IMR-90 (cell line): ENCODE results near the gene ALAD. TPM values are rescaled to one million over a fixed set of nuclear protein-coding genes. Genes with fewer than 3 reads are reported as not detected.
A peak's percentile ranks its signal among the peaks of the same experiment; 100 is the strongest.
"Not testable (repeated sequence)": the region's sequence is repeated elsewhere in the genome, so short reads cannot be mapped to it uniquely, and the experiment has no call there.

Source experiments
- ATAC-seq: fragments of 200-7000 bp; cut with Tn5 transposase; 2 replicates; pipeline ENCODE4 v1.9.1; 2020; ENCODE audit warnings: low read depth, mild to moderate bottlenecking, moderate library complexity
- BruUV-seq: library from RNA; stranded (reverse); fragments of 400-500 nt; replicated peaks from 2 replicates; lab custom pipeline; 2021; lab: Mats Ljungman, UMichigan
- CTCF ChIA-PET: fragments of 300-600 bp; formaldehyde crosslinking; extraction: SDS; loops from one replicate; lab custom pipeline; 2021; ENCODE audit warnings: antibody characterized with exemption; lab: Yijun Ruan, JAX
- POLR2A ChIA-PET: fragments of 300-600 bp; sonication (Branson Sonifier 250); formaldehyde crosslinking; loops from one replicate; lab custom pipeline; 2022; ENCODE audit warnings: antibody characterized with exemption; ENCODE audit not compliant: unreplicated experiment; lab: Charles Lee
- DNase-seq: peaks from one replicate; pipeline ENCODE4 v3.0.0; 2013
- H2AFZ ChIP-seq: replicated peaks from 2 replicates; pipeline ENCODE3; 2013; ENCODE audit warnings: low read length, mild to moderate bottlenecking; ENCODE audit not compliant: poor library complexity
- H2AK5ac ChIP-seq: 2 replicates; pipeline ENCODE4 v1.6.1; 2013; ENCODE audit warnings: low read depth, low read length, inconsistent platforms
- H2AK9ac ChIP-seq: replicated peaks from 2 replicates; pipeline ENCODE3; 2013; ENCODE audit warnings: mild to moderate bottlenecking, low read depth, low read length, moderate library complexity; ENCODE audit not compliant: poor library complexity
- H2BK120ac ChIP-seq: 2 replicates; pipeline ENCODE4 v1.6.1; 2013; ENCODE audit warnings: low read depth, low read length, inconsistent platforms
- H2BK15ac ChIP-seq: 3 replicates; pipeline ENCODE4 v1.6.1; 2013; ENCODE audit warnings: low read depth, low read length, inconsistent platforms
- H2BK20ac ChIP-seq: 2 replicates; pipeline ENCODE4 v1.6.1; 2013; ENCODE audit warnings: low read depth, mild to moderate bottlenecking, inconsistent platforms, low read length, moderate library complexity
- H2BK5ac ChIP-seq: 2 replicates; pipeline ENCODE4 v1.6.1; 2013; ENCODE audit warnings: mild to moderate bottlenecking, low read depth, low read length, inconsistent platforms; ENCODE audit not compliant: poor library complexity, severe bottlenecking
- H3K14ac ChIP-seq: replicated peaks from 2 replicates; pipeline ENCODE4 v1.6.1; 2013; ENCODE audit warnings: low read depth, low read length, inconsistent platforms
- H3K18ac ChIP-seq: 2 replicates; pipeline ENCODE4 v1.6.1; 2013; ENCODE audit warnings: low read depth, low read length, control low read depth
- H3K23ac ChIP-seq: 2 replicates; pipeline ENCODE4 v1.6.1; 2013; ENCODE audit warnings: low read depth, low read length, inconsistent platforms
- H3K27ac ChIP-seq: 2 replicates; pipeline ENCODE4 v1.5.1; 2013; ENCODE audit warnings: mild to moderate bottlenecking, control low read depth, low read length; ENCODE audit not compliant: insufficient read depth
- H3K27me3 ChIP-seq: 2 replicates; pipeline ENCODE4 v1.6.1; 2013; ENCODE audit warnings: low read length; ENCODE audit not compliant: control insufficient read depth, insufficient read depth
- H3K36me3 ChIP-seq: 2 replicates; pipeline ENCODE4 v1.6.1; 2013; ENCODE audit warnings: low read length, mixed read lengths; ENCODE audit not compliant: control insufficient read depth, insufficient read depth
- H3K4ac ChIP-seq: 2 replicates; pipeline ENCODE4 v1.6.1; 2013; ENCODE audit warnings: low read depth, low read length, inconsistent platforms
- H3K4me1 ChIP-seq: 2 replicates; pipeline ENCODE4 v1.6.1; 2013; ENCODE audit warnings: low read length, mixed read lengths; ENCODE audit not compliant: control insufficient read depth, insufficient read depth
- H3K4me2 ChIP-seq: 2 replicates; pipeline ENCODE4 v1.6.1; 2013; ENCODE audit warnings: low read depth, mild to moderate bottlenecking, control low read depth, low read length, moderate library complexity
- H3K4me3 ChIP-seq: 2 replicates; pipeline ENCODE4 v1.5.1; 2013; ENCODE audit warnings: low read depth, mild to moderate bottlenecking, control low read depth, low read length, moderate library complexity; ENCODE audit not compliant: insufficient read depth
- H3K56ac ChIP-seq: 2 replicates; pipeline ENCODE4 v1.6.1; 2013; ENCODE audit warnings: low read length, inconsistent platforms; ENCODE audit not compliant: insufficient read depth; ENCODE audit errors: extremely low read depth
- H3K79me1 ChIP-seq, 2 experiments: 2 replicates each; pipeline ENCODE4 v1.6.1; 2013; ENCODE audit warnings: low read length in 2 of 2, inconsistent platforms in 1 of 2, low read depth in 1 of 2
- H3K9ac ChIP-seq: 2 replicates; pipeline ENCODE4 v1.6.1; 2013; ENCODE audit warnings: low read depth, low read length, control low read depth
- H3K9me1 ChIP-seq: 2 replicates; pipeline ENCODE4 v1.6.1; 2013; ENCODE audit warnings: low read length, inconsistent platforms; ENCODE audit not compliant: insufficient read depth
- H3K9me3 ChIP-seq: 2 replicates; pipeline ENCODE4 v1.6.1; 2013; ENCODE audit warnings: low read length; ENCODE audit not compliant: control insufficient read depth, insufficient read depth
- H4K20me1 ChIP-seq: 2 replicates; pipeline ENCODE4 v1.6.1; 2013; ENCODE audit warnings: low read length, inconsistent platforms; ENCODE audit not compliant: insufficient read depth
- H4K5ac ChIP-seq: 2 replicates; pipeline ENCODE4 v1.6.1; 2013; ENCODE audit warnings: mild to moderate bottlenecking, low read depth, low read length, control low read depth
- H4K8ac ChIP-seq, 2 experiments: 2 replicates each; pipeline ENCODE4 v1.6.1; 2013; ENCODE audit warnings: low read depth in 2 of 2, low read length in 2 of 2, control low read depth in 1 of 2, inconsistent platforms in 1 of 2
- H4K91ac ChIP-seq: 2 replicates; pipeline ENCODE4 v1.6.1; 2013; ENCODE audit warnings: low read depth, low read length, inconsistent platforms; ENCODE audit not compliant: insufficient read depth
- BHLHE40 ChIP-seq: fragments of 150-350 bp; IDR thresholded peaks from 2 replicates; pipeline ENCODE4 v1.6.1; 2016; ENCODE audit warnings: mild to moderate bottlenecking, low read depth, low read length
- CEBPB ChIP-seq: IDR thresholded peaks from 2 replicates; pipeline ENCODE4 v1.6.1; 2012; ENCODE audit warnings: low read depth, low read length, improper control_type of control experiment
- CHD1 ChIP-seq: IDR thresholded peaks from 2 replicates; pipeline ENCODE4 v1.6.1; 2012; ENCODE audit warnings: low read depth, low read length, improper control_type of control experiment
- CTCF ChIP-seq: conservative IDR thresholded peaks from 2 replicates; pipeline ENCODE4 v1.5.1; 2012; ENCODE audit warnings: mild to moderate bottlenecking, low read depth, low read length, improper control_type of control experiment
- ELK1 ChIP-seq: fragments of 150-350 bp; IDR thresholded peaks from 2 replicates; pipeline ENCODE4 v1.6.1; 2016; ENCODE audit warnings: low read depth, mild to moderate bottlenecking, low read length, moderate library complexity, borderline replicate concordance
- FOS ChIP-seq: fragments of 150-350 bp; IDR thresholded peaks from 2 replicates; pipeline ENCODE4 v1.6.1; 2016; ENCODE audit warnings: low read depth, low read length
- MXI1 ChIP-seq: IDR thresholded peaks from 2 replicates; pipeline ENCODE4 v1.6.1; 2012; ENCODE audit warnings: low read depth, mild to moderate bottlenecking, low read length, moderate library complexity, borderline replicate concordance
- WGBS, 2 experiments: methylation state at CpG; one replicate each; pipeline versions ENCODE4 v1.1.5 to v1.1.7; 2013; ENCODE audit warnings: missing lambda C conversion rate in 2 of 2; ENCODE audit not compliant: insufficient read length in 1 of 2; ENCODE audit errors: extremely low coverage in 2 of 2; 5-methylcytosine and 5-hydroxymethylcytosine counted together
- dilution Hi-C: fragments of 300-500 bp; cut with HindIII; formaldehyde crosslinking; loops from one replicate; pipeline ENCODE4 v1.14.3; 2018; ENCODE audit warnings: low sequenced_read_pairs; ENCODE audit not compliant: unreplicated experiment
- in situ Hi-C: fragments of 300-500 bp; cut with MboI; formaldehyde crosslinking; loops from 3 replicates; pipeline ENCODE4 v1.14.3; 2019; ENCODE audit warnings: low sequenced_read_pairs, inconsistent platforms, mixed read lengths
- intact Hi-C: fragments of 100-400 bp; cut with micrococcal nuclease; formaldehyde crosslinking; loops from 2 replicates; pipeline ENCODE4 v1.10.0; 2022
- polyA plus RNA-seq, 3 experiments: library from polyadenylated mRNA; depleted of rRNA; stranded (reverse); fragments of >200 nt; gene quantifications; 2 replicates each; pipeline ENCODE4 v1.2.3, GENCODE V29; 2012; ENCODE audit warnings: low replicate concordance in 1 of 3
- total RNA-seq: library from RNA; depleted of rRNA; stranded (reverse); fragments of >200 nt; gene quantifications from 2 replicates; pipeline ENCODE4 v1.2.3, GENCODE V29; 2012

Gene ALAD
- total and polyA plus RNA-seq, 2 of the 4 experiments (the other 2 are of a cell fraction): 11.1 to 15.6 TPM

- H2BK15ac ChIP-seq: no peak overlapping the region
- dilution Hi-C loops (no loop called here), in situ Hi-C loops (loop anchor here (5.0 kb wide), 1 partner anchor 213 kb away; no protein-coding TSS in a partner anchor), intact Hi-C loops (no loop called here)
- no peak overlapping the region for H4K5ac ChIP-seq
- no peaks in the 10 kb centered on the region for H3K27me3 ChIP-seq
- TF ChIP-seq ELK1: no peak
- TF ChIP-seq FOS: no peak
- no peak for TF ChIP-seq BHLHE40
- TF ChIP-seq MXI1: no peak
- TF ChIP-seq CEBPB: no peak
- TF ChIP-seq CTCF: no peak
- no peak for TF ChIP-seq CHD1
- H2BK5ac ChIP-seq: no peak overlapping the region
- POLR2A ChIA-PET: no interaction called here
- no peak overlapping the region for H3K56ac ChIP-seq
- no peak overlapping the region for H3K18ac ChIP-seq
- H4K91ac ChIP-seq: no peak overlapping the region; the same call in 1 of the 2 replicates
- H3K14ac ChIP-seq: no peak overlapping the region
- no TSS peak for BruUV-seq
- H2AK5ac ChIP-seq: no peak overlapping the region
- H3K9me1 ChIP-seq: no peaks in the 10 kb centered on the region
- no peak overlapping the region for H2AK9ac ChIP-seq
- no CpG with 5 or more reads among the region's 2 CpGs for WGBS, 2 experiments
- H3K4me2 ChIP-seq: no peak overlapping the region
- no peak overlapping the region for H2BK20ac ChIP-seq
- no peak overlapping the region for H3K23ac ChIP-seq
- no peak overlapping the region for H3K4ac ChIP-seq
- CTCF ChIA-PET: no interaction called here
- H3K79me1 ChIP-seq: no peaks in the 10 kb centered on the region
- H4K8ac ChIP-seq: no peak overlapping the region
- H3K4me1 ChIP-seq: no peaks in the 10 kb centered on the region
- H2BK120ac ChIP-seq: no peak overlapping the region
- H3K36me3 ChIP-seq: no peaks in the 10 kb centered on the region
- H4K20me1 ChIP-seq: no peaks in the 10 kb centered on the region
- H3K4me3 ChIP-seq: no peak overlapping the region
- no peak overlapping the region for H3K9ac ChIP-seq
- peak overlapping the region; percentile 21 for H2AFZ ChIP-seq
- no peak for DNase-seq
- no peak overlapping the region for H3K27ac ChIP-seq
- no peaks in the 10 kb centered on the region for H3K9me3 ChIP-seq
- ATAC-seq: no peak
Measured at GRCh38 chr9:113444736-113445135, 43.7 kb upstream of the ALAD start.

- H3K27me3 ChIP-seq, H3K9me1 ChIP-seq, in situ Hi-C loops, H3K36me3 ChIP-seq, DNase-seq, H2BK15ac ChIP-seq, H2AK9ac ChIP-seq, H2BK20ac ChIP-seq, H3K4me2 ChIP-seq, H2AFZ ChIP-seq, H3K27ac ChIP-seq, H3K4me3 ChIP-seq, CTCF ChIA-PET, H3K4ac ChIP-seq, H3K18ac ChIP-seq, H4K5ac ChIP-seq, H3K14ac ChIP-seq, H4K91ac ChIP-seq, intact Hi-C loops, H2BK120ac ChIP-seq, ATAC-seq, BruUV-seq, H3K9me3 ChIP-seq, POLR2A ChIA-PET, H4K20me1 ChIP-seq, H3K4me1 ChIP-seq, H3K56ac ChIP-seq, H2AK5ac ChIP-seq, H4K8ac ChIP-seq, H3K9ac ChIP-seq, H3K79me1 ChIP-seq, H3K23ac ChIP-seq, H2BK5ac ChIP-seq, dilution Hi-C loops: not testable (repeated sequence)
- WGBS, 2 experiments: no CpG with 5 or more reads among the region's 1 CpG
Measured at GRCh38 chr9:113437716-113438115, 36.6 kb upstream of the ALAD start.
